ENCODE data around the gene GCC1.

The GCC1 gene

GRCh38 chr7:127532151-127532550, 53.2 kb downstream of the GCC1 start:
- H3K9me3 ChIP-seq (ENCODE audit: severe bottlenecking), result peaks cover 2% of the 10 kb centered on the region
- no peak overlapping the region for H3K27ac ChIP-seq
- H3K36me3 ChIP-seq, result no peaks in the 10 kb centered on the region
- no peaks in the 10 kb centered on the region for H3K27me3 ChIP-seq (ENCODE audit: insufficient read depth, low read depth, severe bottlenecking)
- DNase-seq, result no peak
- no peak for TF ChIP-seq CTCF (IDR thresholded peaks at IDR 0.05; ENCODE audit: low read depth, low read length)
- H3K4me3 ChIP-seq (ENCODE audit: low read depth, low read length), result no peak overlapping the region

All from WERI-Rb-1 (cell line).